H4 (cell line): Measurements from ENCODE around the gene NHEJ1. TPM values are rescaled to one million over a fixed set of nuclear protein-coding genes. Genes with fewer than 3 reads are reported as not detected.

ENCODE experiments used
- DNase-seq: peaks from one replicate; pipeline ENCODE4 v3.0.0-alpha.2; 2015; ENCODE audit warnings: low spot score
- total RNA-seq: library from RNA; depleted of rRNA; stranded (reverse); fragments of >200 nt; shearing (Covaris generic); gene quantifications from 2 replicates; pipeline ENCODE4 v1.2.3, GENCODE V29; 2014

Gene NHEJ1
- total RNA-seq, 1 experiment from 2014 or later, result 27.4 TPM

- no peak for DNase-seq
These were observed 101.9 kb downstream of the NHEJ1 start for GRCh38 chr2:219058541-219059374.

- DNase-seq, result peak; percentile 33
These were observed 102.7 kb downstream of the NHEJ1 start for GRCh38 chr2:219057709-219058540.

- no peak for DNase-seq
These were observed 103.5 kb downstream of the NHEJ1 start for GRCh38 chr2:219056896-219057708.

- no peak for DNase-seq
These were observed 104.3 kb downstream of the NHEJ1 start for GRCh38 chr2:219056176-219056895.

- DNase-seq, result no peak
These were observed 105.4 kb downstream of the NHEJ1 start for GRCh38 chr2:219054956-219055903.

GRCh38 chr2:219049282-219049681 is 111.3 kb downstream of the NHEJ1 start:
- no peak for DNase-seq

- no peak for DNase-seq
These were observed 114.6 kb downstream of the NHEJ1 start for GRCh38 chr2:219045937-219046550.

GRCh38 chr2:219042750-219043149 is 117.9 kb downstream of the NHEJ1 start:
- no peak for DNase-seq

- DNase-seq, result no peak
These were observed 118.5 kb downstream of the NHEJ1 start for GRCh38 chr2:219042157-219042556.

- peak; percentile 60 for DNase-seq
These were observed 119.4 kb downstream of the NHEJ1 start, which contains the start of gene CFAP65 for GRCh38 chr2:219041252-219041651. Gene CFAP65, minus strand, starts transcription at chr2:219041516. Its CDS starts 2,468 bp downstream, at chr2:219039048.

- DNase-seq, result no peak
These were observed 122.0 kb downstream of the NHEJ1 start for GRCh38 chr2:219038600-219038999.

GRCh38 chr2:219037783-219038499 is 122.7 kb downstream of the NHEJ1 start:
- no peak for DNase-seq

- no peak for DNase-seq
These were observed 124.7 kb downstream of the NHEJ1 start for GRCh38 chr2:219035942-219036341.

GRCh38 chr2:219034823-219035222 is 125.8 kb downstream of the NHEJ1 start:
- no peak for DNase-seq

- DNase-seq, result no peak
These were observed 128.4 kb downstream of the NHEJ1 start for GRCh38 chr2:219032051-219032745.

- DNase-seq, result no peak
These were observed 129.4 kb downstream of the NHEJ1 start for GRCh38 chr2:219031005-219031738.

- no peak for DNase-seq
These were observed 130.3 kb downstream of the NHEJ1 start for GRCh38 chr2:219030177-219030940.
